ENCODE measurements around the gene CYTH2. TPM values are rescaled to one million over a fixed set of nuclear protein-coding genes. Genes with fewer than 3 reads are reported as not detected.

CYTH2 gene
- total RNA-seq, 1 donor from 2014 or later = 248 TPM

- Mint-ChIP-seq H3K27me3 (no peaks in the 10 kb centered on the region), H3K4me3 (ENCODE audit: low read depth) (no peak overlapping the region), H3K4me1 (ENCODE audit: low read depth) (no peaks in the 10 kb centered on the region), H3K27ac (no peak overlapping the region), H3K36me3 (ENCODE audit: insufficient read depth) (no peaks in the 10 kb centered on the region), H3K9me3 (ENCODE audit: low read depth) (no peaks in the 10 kb centered on the region)
- DNase-seq (ENCODE audit: low spot score, unreplicated experiment) = no peak
- TF ChIP-seq CTCF (IDR thresholded peaks at IDR 0.05; ENCODE audit: unreplicated experiment) = no peak
These were observed 32.6 kb upstream of the CYTH2 start for GRCh38 chr19:48436586-48436985.

DNA sequence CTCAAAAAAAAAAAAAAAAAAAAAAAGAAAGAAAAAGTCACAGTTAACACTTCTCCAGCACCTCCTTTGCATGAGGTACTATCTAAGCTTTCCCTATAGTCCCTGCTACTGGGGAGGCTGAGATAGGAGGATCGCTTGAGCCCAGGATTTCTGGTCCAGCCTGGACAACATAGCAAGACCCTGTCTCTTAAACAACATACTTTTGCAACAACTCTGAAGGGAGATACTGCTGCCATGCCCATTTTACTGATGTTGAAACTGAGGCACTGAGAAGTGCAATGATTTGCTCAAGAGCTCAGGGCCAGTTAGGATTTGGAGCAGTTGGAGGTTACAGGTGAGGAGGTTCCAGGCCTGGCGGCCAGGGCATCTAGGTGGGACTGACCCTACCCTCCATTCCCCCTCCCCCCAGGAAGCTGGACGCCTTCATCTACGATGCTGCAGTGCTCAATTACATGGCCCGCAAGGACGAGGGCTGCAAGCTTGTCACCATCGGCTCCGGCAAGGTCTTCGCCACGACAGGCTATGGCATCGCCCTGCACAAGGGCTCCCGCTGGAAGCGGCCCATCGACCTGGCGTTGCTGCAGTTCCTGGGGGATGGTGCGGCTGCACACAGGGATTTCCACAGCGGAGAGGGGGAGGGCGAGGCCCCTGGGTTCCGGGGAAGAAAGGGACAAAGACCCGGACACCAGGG, 27.7 kb upstream of the CYTH2 start:
- Mint-ChIP-seq H3K36me3 (ENCODE audit: insufficient read depth) (peaks cover 2% of the 10 kb centered on the region), H3K4me1 (ENCODE audit: low read depth) (peaks cover 12% of the 10 kb centered on the region), H3K27ac (no peak overlapping the region), H3K4me3 (ENCODE audit: low read depth) (no peak overlapping the region), H3K27me3 (no peaks in the 10 kb centered on the region), H3K9me3 (ENCODE audit: low read depth) (no peaks in the 10 kb centered on the region)
- no peak for TF ChIP-seq CTCF (IDR thresholded peaks at IDR 0.05; ENCODE audit: unreplicated experiment)
- DNase-seq (ENCODE audit: low spot score, unreplicated experiment) = no peak

DNA sequence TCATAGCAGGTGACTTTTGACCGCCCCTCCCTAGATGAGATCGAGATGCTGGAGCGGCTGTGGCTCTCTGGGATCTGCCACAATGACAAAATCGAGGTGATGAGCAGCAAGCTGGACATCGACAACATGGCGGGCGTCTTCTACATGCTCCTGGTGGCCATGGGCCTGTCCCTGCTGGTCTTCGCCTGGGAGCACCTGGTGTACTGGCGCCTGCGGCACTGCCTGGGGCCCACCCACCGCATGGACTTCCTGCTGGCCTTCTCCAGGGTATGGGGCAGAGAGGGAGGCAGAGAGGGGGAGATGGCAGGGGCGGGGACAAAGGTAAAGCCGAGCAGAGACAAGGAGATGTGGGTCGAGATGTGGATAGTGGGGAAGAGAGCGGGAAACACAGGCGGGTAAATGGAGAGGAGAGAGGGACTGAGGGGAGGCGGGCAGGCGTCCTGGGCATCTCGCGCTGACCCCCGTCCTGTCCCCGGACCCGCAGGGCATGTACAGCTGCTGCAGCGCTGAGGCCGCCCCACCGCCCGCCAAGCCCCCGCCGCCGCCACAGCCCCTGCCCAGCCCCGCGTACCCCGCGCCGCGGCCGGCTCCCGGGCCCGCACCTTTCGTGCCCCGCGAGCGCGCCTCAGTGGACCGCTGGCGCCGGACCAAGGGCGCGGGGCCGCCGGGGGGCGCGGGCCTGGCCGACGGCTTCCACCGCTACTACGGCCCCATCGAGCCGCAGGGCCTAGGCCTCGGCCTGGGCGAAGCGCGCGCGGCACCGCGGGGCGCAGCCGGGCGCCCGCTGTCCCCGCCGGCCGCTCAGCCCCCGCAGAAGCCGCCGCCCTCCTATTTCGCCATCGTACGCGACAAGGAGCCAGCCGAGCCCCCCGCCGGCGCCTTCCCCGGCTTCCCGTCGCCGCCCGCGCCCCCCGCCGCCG, 26.8 kb upstream of the CYTH2 start:
- H3K4me1 Mint-ChIP-seq (ENCODE audit: low read depth) = peaks cover 13% of the 10 kb centered on the region
- H3K27me3 Mint-ChIP-seq = no peaks in the 10 kb centered on the region
- H3K36me3 Mint-ChIP-seq (ENCODE audit: insufficient read depth) = peaks cover 2% of the 10 kb centered on the region
- no peaks in the 10 kb centered on the region for H3K9me3 Mint-ChIP-seq (ENCODE audit: low read depth)
- H3K27ac Mint-ChIP-seq = no peak overlapping the region
- H3K4me3 Mint-ChIP-seq (ENCODE audit: low read depth) = peak overlapping the region; percentile 47
- DNase-seq (ENCODE audit: low spot score, unreplicated experiment) = no peak
- no peak for TF ChIP-seq CTCF (IDR thresholded peaks at IDR 0.05; ENCODE audit: unreplicated experiment)

- Mint-ChIP-seq H3K27me3 (no peaks in the 10 kb centered on the region), H3K9me3 (ENCODE audit: low read depth) (no peaks in the 10 kb centered on the region), H3K27ac (no peak overlapping the region), H3K36me3 (ENCODE audit: insufficient read depth) (peaks cover 5% of the 10 kb centered on the region), H3K4me1 (ENCODE audit: low read depth) (peaks cover 13% of the 10 kb centered on the region), H3K4me3 (ENCODE audit: low read depth) (no peak overlapping the region)
- no peak for TF ChIP-seq CTCF (IDR thresholded peaks at IDR 0.05; ENCODE audit: unreplicated experiment)
- no peak for DNase-seq (ENCODE audit: low spot score, unreplicated experiment)
These were observed 25.9 kb upstream of the CYTH2 start for GRCh38 chr19:48443256-48443655.

- Mint-ChIP-seq H3K27ac (no peak overlapping the region), H3K4me1 (ENCODE audit: low read depth) (peaks cover 13% of the 10 kb centered on the region), H3K36me3 (ENCODE audit: insufficient read depth) (peaks cover 9% of the 10 kb centered on the region), H3K4me3 (ENCODE audit: low read depth) (no peak overlapping the region), H3K27me3 (no peaks in the 10 kb centered on the region), H3K9me3 (ENCODE audit: low read depth) (no peaks in the 10 kb centered on the region)
- no peak for TF ChIP-seq CTCF (IDR thresholded peaks at IDR 0.05; ENCODE audit: unreplicated experiment)
- no peak for DNase-seq (ENCODE audit: low spot score, unreplicated experiment)
These were observed 25.4 kb upstream of the CYTH2 start for GRCh38 chr19:48443731-48444128.
